ENCODE data around the gene PLPPR1. TPM values are rescaled to one million over a fixed set of nuclear protein-coding genes. Genes with fewer than 3 reads are reported as not detected.

PLPPR1 gene
- total and polyA plus RNA-seq, 2 of the 4 experiments (the other 2 are of a cell fraction), result not detected

- Histone ChIP-seq H2AK5ac (ENCODE audit: low read depth, low read length) (no peak overlapping the region), H2BK5ac (ENCODE audit: low read depth, low read length, poor library complexity, severe bottlenecking) (no peak overlapping the region), H2BK15ac (ENCODE audit: low read depth, low read length) (no peak overlapping the region), H3K18ac (ENCODE audit: low read depth, low read length) (no peak overlapping the region), H3K27me3 (ENCODE audit: control insufficient read depth, insufficient read depth, low read length) (no peaks in the 10 kb centered on the region), H3K9me1 (ENCODE audit: insufficient read depth, low read length) (no peaks in the 10 kb centered on the region), H3K14ac (replicated peaks; ENCODE audit: low read depth, low read length) (no peak overlapping the region), H3K36me3 (ENCODE audit: control insufficient read depth, insufficient read depth, low read length) (no peaks in the 10 kb centered on the region), H3K9ac (ENCODE audit: low read depth, low read length) (no peak overlapping the region), H3K9me3 (ENCODE audit: control insufficient read depth, insufficient read depth, low read length) (peaks cover 5% of the 10 kb centered on the region), H2BK120ac (ENCODE audit: low read depth, low read length) (no peak overlapping the region), H4K8ac (ENCODE audit: low read depth in 2 of 2, low read length in 2 of 2) (no peak overlapping the region), H3K79me1 (ENCODE audit: low read depth in 1 of 2, low read length in 2 of 2) (no peaks in the 10 kb centered on the region), H4K20me1 (ENCODE audit: insufficient read depth, low read length) (no peaks in the 10 kb centered on the region), H3K23ac (ENCODE audit: low read depth, low read length) (no peak overlapping the region), H2AFZ (replicated peaks; ENCODE audit: low read length, poor library complexity) (no peak overlapping the region), H3K4me2 (ENCODE audit: low read depth, low read length) (no peak overlapping the region), H2BK20ac (ENCODE audit: low read depth, low read length) (no peak overlapping the region), H3K4me3 (ENCODE audit: insufficient read depth, low read depth, low read length) (no peak overlapping the region), H3K56ac (ENCODE audit: extremely low read depth, insufficient read depth, low read length) (no peak overlapping the region), H3K4ac (ENCODE audit: low read depth, low read length) (no peak overlapping the region), H3K4me1 (ENCODE audit: control insufficient read depth, insufficient read depth, low read length) (no peaks in the 10 kb centered on the region), H3K27ac (ENCODE audit: insufficient read depth, low read length) (no peak overlapping the region), H4K91ac (ENCODE audit: insufficient read depth, low read depth, low read length) (no peak overlapping the region), H2AK9ac (replicated peaks; ENCODE audit: low read depth, low read length, poor library complexity) (no peak overlapping the region), H4K5ac (ENCODE audit: low read depth, low read length) (no peak overlapping the region)
- ChIA-PET CTCF (no interaction called here), POLR2A (ENCODE audit: unreplicated experiment) (no interaction called here)
- TF ChIP-seq SMC3 (IDR thresholded peaks at IDR 0.05; ENCODE audit: low read depth, low read length) (no peak), USF2 (IDR thresholded peaks at IDR 0.05; ENCODE audit: low read depth, low read length) (no peak), CEBPB (IDR thresholded peaks at IDR 0.05; ENCODE audit: low read depth, low read length) (no peak), ELK1 (IDR thresholded peaks at IDR 0.05; ENCODE audit: borderline replicate concordance, low read depth, low read length) (no peak), CHD1 (IDR thresholded peaks at IDR 0.05; ENCODE audit: low read depth, low read length) (no peak), MAFK (IDR thresholded peaks at IDR 0.05; ENCODE audit: low read depth, low read length) (no peak), FOS (IDR thresholded peaks at IDR 0.05; ENCODE audit: low read depth, low read length) (no peak), MAZ (IDR thresholded peaks at IDR 0.05; ENCODE audit: borderline replicate concordance, low read depth, low read length) (no peak), POLR2A (IDR thresholded peaks at IDR 0.05; ENCODE audit: low read depth, low read length) (no peak), RFX5 (IDR thresholded peaks at IDR 0.05; ENCODE audit: low read depth, low read length) (no peak), RAD21 (IDR thresholded peaks at IDR 0.05; ENCODE audit: low read length) (no peak), NFE2L2 (IDR thresholded peaks at IDR 0.05; ENCODE audit: low read depth, low read length) (no peak), MXI1 (IDR thresholded peaks at IDR 0.05; ENCODE audit: borderline replicate concordance, low read depth, low read length) (no peak), RCOR1 (IDR thresholded peaks at IDR 0.05; ENCODE audit: insufficient replicate concordance, low read length) (no peak), BHLHE40 (IDR thresholded peaks at IDR 0.05; ENCODE audit: low read depth, low read length) (no peak)
- TF ChIP-seq, protein P1, sequence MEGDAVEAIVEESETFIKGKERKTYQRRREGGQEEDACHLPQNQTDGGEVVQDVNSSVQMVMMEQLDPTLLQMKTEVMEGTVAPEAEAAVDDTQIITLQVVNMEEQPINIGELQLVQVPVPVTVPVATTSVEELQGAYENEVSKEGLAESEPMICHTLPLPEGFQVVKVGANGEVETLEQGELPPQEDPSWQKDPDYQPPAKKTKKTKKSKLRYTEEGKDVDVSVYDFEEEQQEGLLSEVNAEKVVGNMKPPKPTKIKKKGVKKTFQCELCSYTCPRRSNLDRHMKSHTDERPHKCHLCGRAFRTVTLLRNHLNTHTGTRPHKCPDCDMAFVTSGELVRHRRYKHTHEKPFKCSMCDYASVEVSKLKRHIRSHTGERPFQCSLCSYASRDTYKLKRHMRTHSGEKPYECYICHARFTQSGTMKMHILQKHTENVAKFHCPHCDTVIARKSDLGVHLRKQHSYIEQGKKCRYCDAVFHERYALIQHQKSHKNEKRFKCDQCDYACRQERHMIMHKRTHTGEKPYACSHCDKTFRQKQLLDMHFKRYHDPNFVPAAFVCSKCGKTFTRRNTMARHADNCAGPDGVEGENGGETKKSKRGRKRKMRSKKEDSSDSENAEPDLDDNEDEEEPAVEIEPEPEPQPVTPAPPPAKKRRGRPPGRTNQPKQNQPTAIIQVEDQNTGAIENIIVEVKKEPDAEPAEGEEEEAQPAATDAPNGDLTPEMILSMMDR (conservative IDR thresholded peaks at IDR 0.05; ENCODE audit: low read depth, low read length), result no peak
- DNase-seq (no peak), ATAC-seq (ENCODE audit: low read depth) (no peak)
- in situ Hi-C loops (cut with MboI; ENCODE audit: low sequenced_read_pairs), result no loop called here
- dilution Hi-C loops (cut with HindIII; ENCODE audit: low sequenced_read_pairs, unreplicated experiment), result no loop called here
- WGBS, 2 experiments (ENCODE audit: extremely low coverage in 2 of 2, insufficient read length in 1 of 2), result no CpG with 5 or more reads among the region's 5 CpGs
- no TSS peak for BruUV-seq (replicated peaks)
- intact Hi-C loops (cut with micrococcal nuclease), result no loop called here
Observed at GRCh38 chr9:101131326-101131725, 102.8 kb downstream of the PLPPR1 start.
